Liver (tissue), 9 donors: ENCODE results near the gene ENDOU. TPM values are rescaled to one million over a fixed set of nuclear protein-coding genes. Genes with fewer than 3 reads are reported as not detected.

Experiments
- DNase-seq: peaks from one replicate; pipeline ENCODE4 v3.0.0-alpha.2; 2017; ENCODE audit warnings: low spot score
- H3K27ac ChIP-seq, 2 donors: one replicate each; pipeline ENCODE4 v1.7.0; 2013; ENCODE audit warnings: inconsistent platforms in 2 of 2, low read length in 2 of 2, control low read depth in 1 of 2, low read depth in 1 of 2, mild to moderate bottlenecking in 1 of 2
- H3K27me3 ChIP-seq, 4 donors: one replicate each; pipeline versions ENCODE4 v1.6.1 to v1.7.0; 2013; ENCODE audit warnings: low read length in 3 of 4, inconsistent platforms in 1 of 4, mild to moderate bottlenecking in 1 of 4, moderate library complexity in 1 of 4; ENCODE audit not compliant: control insufficient read depth in 4 of 4, insufficient read depth in 4 of 4
- H3K36me3 ChIP-seq, 4 donors: one replicate each; pipeline versions ENCODE4 v1.6.1 to v1.7.0; 2013; ENCODE audit warnings: low read length in 3 of 4, mild to moderate bottlenecking in 3 of 4, low read depth in 1 of 4, moderate library complexity in 1 of 4; ENCODE audit not compliant: control insufficient read depth in 4 of 4, insufficient read depth in 3 of 4
- H3K4me1 ChIP-seq, 4 donors: one replicate each; pipeline versions ENCODE4 v1.6.1 to v1.7.0; 2013; ENCODE audit warnings: low read length in 3 of 4, mild to moderate bottlenecking in 3 of 4, moderate library complexity in 1 of 4; ENCODE audit not compliant: control insufficient read depth in 4 of 4, insufficient read depth in 4 of 4
- H3K4me3 ChIP-seq, 3 donors: one replicate each; pipeline versions ENCODE4 v1.6.1 to v1.7.0; 2013; ENCODE audit warnings: low read length in 3 of 3, control low read depth in 1 of 3, low read depth in 1 of 3, mild to moderate bottlenecking in 1 of 3
- H3K9ac ChIP-seq, 2 donors: one replicate each; pipeline ENCODE4 v1.7.0; 2013; ENCODE audit warnings: low read length in 2 of 2, mild to moderate bottlenecking in 2 of 2, moderate library complexity in 2 of 2, control low read depth in 1 of 2, low read depth in 1 of 2
- H3K9me3 ChIP-seq, 4 donors: one replicate each; pipeline versions ENCODE4 v1.6.1 to v1.7.0; 2013; ENCODE audit warnings: low read length in 3 of 4; ENCODE audit not compliant: control insufficient read depth in 4 of 4
- ATF3 ChIP-seq: IDR thresholded peaks from 2 replicates; pipeline ENCODE4 v1.6.1; 2016; ENCODE audit warnings: antibody characterized with exemption
- CTCF ChIP-seq: fragments of 150-350 bp; IDR thresholded peaks from 2 replicates; pipeline ENCODE4 v1.5.1; 2017; ENCODE audit warnings: improper control_type of control experiment, low read depth, low read length; ENCODE audit not compliant: missing input control
- FOXA1 ChIP-seq: IDR thresholded peaks from 2 replicates; pipeline ENCODE4 v1.6.1; 2016; ENCODE audit warnings: antibody characterized with exemption
- HNF4A ChIP-seq, 2 donors: conservative IDR thresholded peaks; 2 replicates each; pipeline ENCODE4 v1.6.1; 2016; ENCODE audit warnings: antibody characterized with exemption in 2 of 2, mild to moderate bottlenecking in 2 of 2
- HNF4G ChIP-seq: IDR thresholded peaks from 2 replicates; pipeline ENCODE4 v1.6.1; 2016; ENCODE audit warnings: antibody characterized with exemption
- JUND ChIP-seq, 2 donors: IDR thresholded peaks; 2 replicates each; pipeline ENCODE4 v1.6.1; 2016; ENCODE audit warnings: antibody characterized with exemption in 2 of 2
- MAX ChIP-seq: IDR thresholded peaks from 2 replicates; pipeline ENCODE4 v1.6.1; 2016; ENCODE audit warnings: antibody characterized with exemption
- RAD21 ChIP-seq, 2 donors: IDR thresholded peaks; 2 replicates each; pipeline ENCODE4 v1.6.1; 2016; ENCODE audit warnings: antibody characterized with exemption in 2 of 2, mild to moderate bottlenecking in 2 of 2
- REST ChIP-seq: IDR thresholded peaks from 2 replicates; pipeline ENCODE4 v1.6.1; 2016; ENCODE audit warnings: antibody characterized with exemption, mild to moderate bottlenecking
- RXRA ChIP-seq, 2 donors: IDR thresholded peaks; 2 replicates each; pipeline ENCODE4 v1.6.1; 2017 to 2018; ENCODE audit warnings: antibody characterized with exemption in 2 of 2, mild to moderate bottlenecking in 1 of 2
- SP1 ChIP-seq: IDR thresholded peaks from 2 replicates; pipeline ENCODE4 v1.6.1; 2018; ENCODE audit warnings: antibody characterized with exemption, mild to moderate bottlenecking
- ZBTB33 ChIP-seq: IDR thresholded peaks from 2 replicates; pipeline ENCODE4 v1.6.1; 2016; ENCODE audit warnings: antibody characterized with exemption
- WGBS: extraction: QIAGEN DNeasy Blood & Tissue Kit; methylation state at CpG from one replicate; pipeline ENCODE4 v1.1.7; 2013; 5-methylcytosine and 5-hydroxymethylcytosine counted together
- polyA plus RNA-seq, 2 donors: library from polyadenylated mRNA; stranded (reverse) in 1 of 2; unstranded in 1 of 2; fragments of 200-250 nt in 1 of 2; fragments of >200 nt in 1 of 2; fragmentation: Nextera tagmentation in 1 of 2; extraction: Ambion mirVana in 1 of 2; gene quantifications; one replicate each; pipeline versions ENCODE4 v1.2.1 to v1.2.3, GENCODE V29; 2013 to 2015
- total RNA-seq, 2 donors: library from RNA; depleted of rRNA; stranded (reverse); fragments of >200 nt; gene quantifications; one replicate each; pipeline ENCODE4 v1.2.3, GENCODE V29; 2014
- donor health status: healthy.
- donor health status: healthy.
- donor health status: healthy.
- donor health status: healthy.
- donor health status: healthy.

Gene ENDOU
- total and polyA plus RNA-seq, 4 donors, result 0.25 TPM; not detected in 3

- TF ChIP-seq MAX (no peak), HNF4G (no peak)
Measured at GRCh38 chr12:47763481-47764346, 38.4 kb upstream of the ENDOU start (continued).

- H3K4me3 ChIP-seq, result no peak overlapping the region
- WGBS, result 89% methylated on average over 3 of the region's 3 CpGs
- no peak overlapping the region for H3K27ac ChIP-seq
- no peaks in the 10 kb centered on the region for H3K36me3 ChIP-seq
- peaks cover 0 to 14% (median 7%) of the 10 kb centered on the region in 4 donors for H3K4me1 ChIP-seq
- H3K9me3 ChIP-seq, result no peaks in the 10 kb centered on the region
- H3K27me3 ChIP-seq, result no peaks in the 10 kb centered on the region
- TF ChIP-seq ZBTB33 (no peak), HNF4A (conservative IDR thresholded peaks at IDR 0.05) (no peak), CTCF (no peak), ATF3 (no peak)
- no peak overlapping the region for H3K9ac ChIP-seq
- DNase-seq, result no peak
Measured at GRCh38 chr12:47762850-47763465, 37.7 kb upstream of the ENDOU start.

GRCh38 chr12:47758834-47759690, 33.8 kb upstream of the ENDOU start, which contains the start of gene RAPGEF3:
Gene RAPGEF3 (minus strand): TSS chr12:47758880. CDS start chr12:47758556, 324 bp downstream.
- Histone ChIP-seq H3K9ac (peak within 1 kb of the TSS; percentile 12 to 63), H3K27me3 (no peaks in the 10 kb centered on the region), H3K4me1 (peaks cover 0 to 18% (median 9%) of the 10 kb centered on the region in 4 donors), H3K9me3 (no peaks in the 10 kb centered on the region), H3K27ac (peak within 1 kb of the TSS; percentile 47 to 56), H3K4me3 (peak within 1 kb of the TSS; percentile 38 to 75 (median 66)), H3K36me3 (no peaks in the 10 kb centered on the region)
- TF ChIP-seq CTCF, result peak; percentile 33
- peak; percentile 70 to 85 for TF ChIP-seq JUND (IDR thresholded peaks at IDR 0.05)
- TF ChIP-seq SP1, result peak; percentile 28
- peak in 1 of 2 donors; percentile 20 for TF ChIP-seq RAD21 (IDR thresholded peaks at IDR 0.05)
- TF ChIP-seq REST, result peak; percentile 23
- no peak for TF ChIP-seq RXRA (IDR thresholded peaks at IDR 0.05)
- peak; percentile 56 for TF ChIP-seq MAX
- no peak for TF ChIP-seq FOXA1
- peak; percentile 66 for DNase-seq
- WGBS, result 1% methylated on average over 57 of the region's 57 CpGs
